ENCODE results near the gene RNF34.

The RNF34 gene

GRCh38 chr12:121436706-121437105 lies 36.8 kb downstream of the RNF34 start:
- WGBS, 2 experiments: 98 to 100% methylated on average over 2 of the region's 2 CpGs
- peaks cover 67% of the 10 kb centered on the region for H3K36me3 ChIP-seq (ENCODE audit: control insufficient read depth, insufficient read depth, low read length)
- no peaks in the 10 kb centered on the region for H3K4me1 ChIP-seq (ENCODE audit: control insufficient read depth, insufficient read depth, low read length)
- H3K27me3 ChIP-seq (ENCODE audit: control insufficient read depth, insufficient read depth, low read length, poor library complexity, severe bottlenecking): no peaks in the 10 kb centered on the region
- no peak overlapping the region for H3K4me3 ChIP-seq (ENCODE audit: insufficient read depth, low read depth, low read length)
- H3K9me3 ChIP-seq (ENCODE audit: control insufficient read depth, low read length): no peaks in the 10 kb centered on the region
- no peak overlapping the region for H3K27ac ChIP-seq (ENCODE audit: insufficient read depth, low read depth, low read length, poor library complexity, severe bottlenecking)

GRCh38 chr12:121438905-121439304 lies 39.0 kb downstream of the RNF34 start:
- H3K27me3 ChIP-seq (ENCODE audit: control insufficient read depth, insufficient read depth, low read length, poor library complexity, severe bottlenecking): no peaks in the 10 kb centered on the region
- H3K27ac ChIP-seq (ENCODE audit: insufficient read depth, low read depth, low read length, poor library complexity, severe bottlenecking): no peak overlapping the region
- no peaks in the 10 kb centered on the region for H3K9me3 ChIP-seq (ENCODE audit: control insufficient read depth, low read length)
- peaks cover 63% of the 10 kb centered on the region for H3K36me3 ChIP-seq (ENCODE audit: control insufficient read depth, insufficient read depth, low read length)
- 91 to 95% methylated on average over 12 of the region's 12 CpGs for WGBS, 2 experiments
- H3K4me3 ChIP-seq (ENCODE audit: insufficient read depth, low read depth, low read length): no peak overlapping the region
- no peaks in the 10 kb centered on the region for H3K4me1 ChIP-seq (ENCODE audit: control insufficient read depth, insufficient read depth, low read length)

- Histone ChIP-seq H3K36me3 (ENCODE audit: control insufficient read depth, insufficient read depth, low read length) (peaks cover 60% of the 10 kb centered on the region), H3K27ac (ENCODE audit: insufficient read depth, low read depth, low read length, poor library complexity, severe bottlenecking) (no peak overlapping the region), H3K9me3 (ENCODE audit: control insufficient read depth, low read length) (no peaks in the 10 kb centered on the region), H3K4me1 (ENCODE audit: control insufficient read depth, insufficient read depth, low read length) (no peaks in the 10 kb centered on the region), H3K27me3 (ENCODE audit: control insufficient read depth, insufficient read depth, low read length, poor library complexity, severe bottlenecking) (no peaks in the 10 kb centered on the region), H3K4me3 (ENCODE audit: insufficient read depth, low read depth, low read length) (no peak overlapping the region)
- WGBS, 2 experiments: 95 to 97% methylated on average over 16 of the region's 16 CpGs
These were observed 39.8 kb downstream of the RNF34 start for GRCh38 chr12:121439715-121440114.

GRCh38 chr12:121440768-121441167 lies 40.9 kb downstream of the RNF34 start:
- Histone ChIP-seq H3K36me3 (ENCODE audit: control insufficient read depth, insufficient read depth, low read length) (peaks cover 55% of the 10 kb centered on the region), H3K27ac (ENCODE audit: insufficient read depth, low read depth, low read length, poor library complexity, severe bottlenecking) (no peak overlapping the region), H3K4me1 (ENCODE audit: control insufficient read depth, insufficient read depth, low read length) (no peaks in the 10 kb centered on the region), H3K9me3 (ENCODE audit: control insufficient read depth, low read length) (no peaks in the 10 kb centered on the region), H3K27me3 (ENCODE audit: control insufficient read depth, insufficient read depth, low read length, poor library complexity, severe bottlenecking) (no peaks in the 10 kb centered on the region), H3K4me3 (ENCODE audit: insufficient read depth, low read depth, low read length) (no peak overlapping the region)
- WGBS, 2 experiments: 96 to 97% methylated on average over 15 of the region's 15 CpGs

GRCh38 chr12:121441555-121441954 lies 41.6 kb downstream of the RNF34 start:
- WGBS, 2 experiments: 94 to 96% methylated on average over 17 of the region's 17 CpGs
- Histone ChIP-seq H3K36me3 (ENCODE audit: control insufficient read depth, insufficient read depth, low read length) (peaks cover 52% of the 10 kb centered on the region), H3K27ac (ENCODE audit: insufficient read depth, low read depth, low read length, poor library complexity, severe bottlenecking) (no peak overlapping the region), H3K9me3 (ENCODE audit: control insufficient read depth, low read length) (no peaks in the 10 kb centered on the region), H3K4me3 (ENCODE audit: insufficient read depth, low read depth, low read length) (no peak overlapping the region), H3K27me3 (ENCODE audit: control insufficient read depth, insufficient read depth, low read length, poor library complexity, severe bottlenecking) (no peaks in the 10 kb centered on the region), H3K4me1 (ENCODE audit: control insufficient read depth, insufficient read depth, low read length) (no peaks in the 10 kb centered on the region)

- Histone ChIP-seq H3K9me3 (ENCODE audit: control insufficient read depth, low read length) (no peaks in the 10 kb centered on the region), H3K36me3 (ENCODE audit: control insufficient read depth, insufficient read depth, low read length) (peaks cover 45% of the 10 kb centered on the region), H3K4me1 (ENCODE audit: control insufficient read depth, insufficient read depth, low read length) (no peaks in the 10 kb centered on the region), H3K4me3 (ENCODE audit: insufficient read depth, low read depth, low read length) (no peak overlapping the region), H3K27ac (ENCODE audit: insufficient read depth, low read depth, low read length, poor library complexity, severe bottlenecking) (no peak overlapping the region), H3K27me3 (ENCODE audit: control insufficient read depth, insufficient read depth, low read length, poor library complexity, severe bottlenecking) (no peaks in the 10 kb centered on the region)
- WGBS, 2 experiments: 96% methylated on average over 68 of the region's 68 CpGs
These were observed 42.4 kb downstream of the RNF34 start for GRCh38 chr12:121442028-121442948.

- 67 to 68% methylated on average over 20 of the region's 20 CpGs for WGBS, 2 experiments
- Histone ChIP-seq H3K27ac (ENCODE audit: insufficient read depth, low read depth, low read length, poor library complexity, severe bottlenecking) (peak overlapping the region; percentile 69), H3K4me1 (ENCODE audit: control insufficient read depth, insufficient read depth, low read length) (no peaks in the 10 kb centered on the region), H3K4me3 (ENCODE audit: insufficient read depth, low read depth, low read length) (no peak overlapping the region), H3K36me3 (ENCODE audit: control insufficient read depth, insufficient read depth, low read length) (peaks cover 42% of the 10 kb centered on the region), H3K9me3 (ENCODE audit: control insufficient read depth, low read length) (no peaks in the 10 kb centered on the region), H3K27me3 (ENCODE audit: control insufficient read depth, insufficient read depth, low read length, poor library complexity, severe bottlenecking) (no peaks in the 10 kb centered on the region)
These were observed 43.4 kb downstream of the RNF34 start for GRCh38 chr12:121443193-121443870.

- H3K27me3 ChIP-seq (ENCODE audit: control insufficient read depth, insufficient read depth, low read length, poor library complexity, severe bottlenecking): no peaks in the 10 kb centered on the region
- H3K9me3 ChIP-seq (ENCODE audit: control insufficient read depth, low read length): no peaks in the 10 kb centered on the region
- H3K27ac ChIP-seq (ENCODE audit: insufficient read depth, low read depth, low read length, poor library complexity, severe bottlenecking): peak overlapping the region; percentile 69
- peaks cover 33% of the 10 kb centered on the region for H3K36me3 ChIP-seq (ENCODE audit: control insufficient read depth, insufficient read depth, low read length)
- H3K4me3 ChIP-seq (ENCODE audit: insufficient read depth, low read depth, low read length): no peak overlapping the region
- H3K4me1 ChIP-seq (ENCODE audit: control insufficient read depth, insufficient read depth, low read length): no peaks in the 10 kb centered on the region
- WGBS, 2 experiments: 92 to 93% methylated on average over 45 of the region's 45 CpGs
These were observed 44.3 kb downstream of the RNF34 start for GRCh38 chr12:121443911-121444841.

GRCh38 chr12:121444842-121445202 lies 44.9 kb downstream of the RNF34 start:
- no peak overlapping the region for H3K4me3 ChIP-seq (ENCODE audit: insufficient read depth, low read depth, low read length)
- H3K4me1 ChIP-seq (ENCODE audit: control insufficient read depth, insufficient read depth, low read length): no peaks in the 10 kb centered on the region
- 91 to 92% methylated on average over 4 of the region's 4 CpGs for WGBS, 2 experiments
- peaks cover 29% of the 10 kb centered on the region for H3K36me3 ChIP-seq (ENCODE audit: control insufficient read depth, insufficient read depth, low read length)
- no peak overlapping the region for H3K27ac ChIP-seq (ENCODE audit: insufficient read depth, low read depth, low read length, poor library complexity, severe bottlenecking)
- H3K27me3 ChIP-seq (ENCODE audit: control insufficient read depth, insufficient read depth, low read length, poor library complexity, severe bottlenecking): no peaks in the 10 kb centered on the region
- no peaks in the 10 kb centered on the region for H3K9me3 ChIP-seq (ENCODE audit: control insufficient read depth, low read length)

Measured in ectodermal cell (in vitro differentiated cells).